Measurements from ENCODE around the gene CARD10. TPM values are rescaled to one million over a fixed set of nuclear protein-coding genes. Genes with fewer than 3 reads are reported as not detected.

The CARD10 gene
- total RNA-seq, 1 experiment from 2014 or later: 17.7 TPM

DNA sequence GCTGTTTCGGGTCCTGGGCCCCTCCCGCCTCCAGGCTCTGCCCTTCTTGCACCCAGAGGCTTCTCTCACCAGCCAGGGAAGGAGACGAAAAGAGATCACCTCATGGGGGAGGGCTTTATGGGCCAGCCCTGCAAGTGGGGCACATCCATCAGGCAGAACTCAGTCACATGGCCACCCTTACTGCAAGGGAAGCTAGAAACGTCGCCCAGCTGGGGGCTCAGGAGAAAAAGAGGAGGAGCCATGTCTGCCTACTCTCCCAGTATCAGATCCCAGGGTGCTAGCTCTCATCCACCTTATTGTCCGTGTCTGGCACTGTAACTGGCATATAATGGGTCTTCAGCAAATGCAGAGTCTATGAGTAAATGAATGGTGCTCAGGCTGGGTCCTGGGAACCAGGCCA is 57.3 kb downstream of the CARD10 start:
- H4K5ac ChIP-seq (ENCODE audit: insufficient read length, low read depth, low read length): no peak overlapping the region
- no peak overlapping the region for H3K27ac ChIP-seq (ENCODE audit: insufficient read length, low read depth, low read length)
- H2BK15ac ChIP-seq (ENCODE audit: low read depth, low read length): no peak overlapping the region
- H2AK5ac ChIP-seq (ENCODE audit: insufficient read length, low read length): no peak overlapping the region
- no peak overlapping the region for H4K91ac ChIP-seq (ENCODE audit: insufficient read length, low read depth, low read length)
- H3K9ac ChIP-seq (ENCODE audit: extremely low read depth, insufficient read length, low read length): no peak overlapping the region
- no peaks in the 10 kb centered on the region for H3K23me2 ChIP-seq (ENCODE audit: insufficient read length, low read depth, low read length, poor library complexity, severe bottlenecking)
- H3K9me3 Mint-ChIP-seq: no peaks in the 10 kb centered on the region
- H3K56ac ChIP-seq (ENCODE audit: insufficient read length, low read depth, low read length): no peak overlapping the region
- H3K23ac ChIP-seq (ENCODE audit: insufficient read length, low read depth, low read length): no peak overlapping the region
- no peaks in the 10 kb centered on the region for H3K9me3 ChIP-seq (ENCODE audit: control insufficient read depth, low read depth, low read length)
- H3K4me1 ChIP-seq (ENCODE audit: insufficient read depth, low read length): no peaks in the 10 kb centered on the region
- no peak overlapping the region for H2BK20ac ChIP-seq (ENCODE audit: low read depth, low read length, poor library complexity, severe bottlenecking)
- H3K18ac ChIP-seq (ENCODE audit: insufficient read length, low read depth, low read length): no peak overlapping the region
- no peak overlapping the region; a peak in 1 of 7 replicates for H3K27ac Mint-ChIP-seq
- no peak overlapping the region for H4K8ac ChIP-seq (replicated peaks; ENCODE audit: insufficient read length, low read depth, low read length)
- H3K4me3 Mint-ChIP-seq: no peak overlapping the region
- H3K14ac ChIP-seq (ENCODE audit: insufficient read depth, low read length): no peak overlapping the region
- H3K4ac ChIP-seq (ENCODE audit: low read depth, low read length): no peak overlapping the region
- H3K79me2 ChIP-seq (ENCODE audit: insufficient read depth, low read length): no peaks in the 10 kb centered on the region
- no peak overlapping the region for H3K4me2 ChIP-seq (ENCODE audit: insufficient read depth, insufficient read length, low read length)
- TF ChIP-seq CTCF (conservative IDR thresholded peaks at IDR 0.05): no peak
- H3K4me1 Mint-ChIP-seq: peaks cover 2 to 25% of the 10 kb centered on the region in 2 experiments; a peak in 2 of 4 replicates
- no peak overlapping the region for H2BK5ac ChIP-seq (ENCODE audit: insufficient read length, low read length)
- no peaks in the 10 kb centered on the region for H3K27me3 ChIP-seq (ENCODE audit: insufficient read depth, low read length)
- H3K36me3 Mint-ChIP-seq (ENCODE audit: insufficient read depth in 1 of 3, low read depth in 3 of 3): no peaks in the 10 kb centered on the region
- no peak overlapping the region for H2BK12ac ChIP-seq (ENCODE audit: insufficient read length, low read depth, low read length)
- no peak overlapping the region for H3T11ph ChIP-seq (ENCODE audit: low read length)
- H3K79me1 ChIP-seq (ENCODE audit: insufficient read depth, low read depth, low read length, poor library complexity, severe bottlenecking): no peaks in the 10 kb centered on the region
- H2BK120ac ChIP-seq (ENCODE audit: low read depth, low read length, poor library complexity, severe bottlenecking): no peak overlapping the region
- no peaks in the 10 kb centered on the region for H4K20me1 ChIP-seq (ENCODE audit: control insufficient read depth, insufficient read depth, insufficient read length)
- no peak overlapping the region for H2AFZ ChIP-seq (ENCODE audit: low read length)
- WGBS (ENCODE audit: extremely low coverage, insufficient read length, low lambda C conversion rate): no CpG with 5 or more reads among the region's 6 CpGs
- H3K27me3 Mint-ChIP-seq (ENCODE audit: low read depth): peaks cover 23% of the 10 kb centered on the region
- no peak for DNase-seq
